IMR-90 (cell line): Measurements from ENCODE around the gene CUTA.

Experiments
- BHLHE40 ChIP-seq: fragments of 150-350 bp; IDR thresholded peaks from 2 replicates; pipeline ENCODE4 v1.6.1; 2016; ENCODE audit warnings: mild to moderate bottlenecking, low read depth, low read length
- CEBPB ChIP-seq: IDR thresholded peaks from 2 replicates; pipeline ENCODE4 v1.6.1; 2012; ENCODE audit warnings: low read depth, low read length, improper control_type of control experiment
- CHD1 ChIP-seq: IDR thresholded peaks from 2 replicates; pipeline ENCODE4 v1.6.1; 2012; ENCODE audit warnings: low read depth, low read length, improper control_type of control experiment
- CTCF ChIP-seq: conservative IDR thresholded peaks from 2 replicates; pipeline ENCODE4 v1.5.1; 2012; ENCODE audit warnings: mild to moderate bottlenecking, low read depth, low read length, improper control_type of control experiment
- ELK1 ChIP-seq: fragments of 150-350 bp; IDR thresholded peaks from 2 replicates; pipeline ENCODE4 v1.6.1; 2016; ENCODE audit warnings: low read depth, mild to moderate bottlenecking, low read length, moderate library complexity, borderline replicate concordance
- MAFK ChIP-seq: IDR thresholded peaks from 2 replicates; pipeline ENCODE4 v1.6.1; 2012; ENCODE audit warnings: low read depth, low read length, improper control_type of control experiment
- NFE2L2 ChIP-seq: fragments of 150-350 bp; IDR thresholded peaks from 2 replicates; pipeline ENCODE4 v1.6.1; 2016; ENCODE audit warnings: low read depth, mild to moderate bottlenecking, low read length
- POLR2A ChIP-seq: IDR thresholded peaks from 2 replicates; pipeline ENCODE4 v1.6.1; 2012; ENCODE audit warnings: mild to moderate bottlenecking, low read depth, low read length
- RCOR1 ChIP-seq: IDR thresholded peaks from 2 replicates; pipeline ENCODE4 v1.6.1; 2012; ENCODE audit warnings: mild to moderate bottlenecking, low read length, improper control_type of control experiment; ENCODE audit not compliant: insufficient replicate concordance
- RFX5 ChIP-seq: IDR thresholded peaks from 2 replicates; pipeline ENCODE4 v1.8.0; 2012; ENCODE audit warnings: low read depth, mild to moderate bottlenecking, low read length, moderate library complexity
- USF2 ChIP-seq: fragments of 150-350 bp; IDR thresholded peaks from 2 replicates; pipeline ENCODE4 v1.6.1; 2017; ENCODE audit warnings: mild to moderate bottlenecking, antibody characterized with exemption, low read length, low read depth

GRCh38 chr6:33410050-33410710 is 7.7 kb downstream of the CUTA start:
- TF ChIP-seq CTCF = no peak
- TF ChIP-seq POLR2A = peak; percentile 69; the same call in 1 of the 2 replicates
- no peak for TF ChIP-seq ELK1
- no peak for TF ChIP-seq CEBPB
- peak; percentile 50; the same call in 1 of the 2 replicates for TF ChIP-seq BHLHE40
- no peak for TF ChIP-seq RCOR1
- no peak for TF ChIP-seq MAFK
- TF ChIP-seq RFX5 = no peak
- no peak for TF ChIP-seq NFE2L2
- TF ChIP-seq CHD1 = no peak
- TF ChIP-seq USF2 = 0 out of 2 replicates have a peak, but pooled peaks have one; percentile 57
